PC-9 (cell line): Measurements from ENCODE around the gene SLCO2A1. TPM values are rescaled to one million over a fixed set of nuclear protein-coding genes. Genes with fewer than 3 reads are reported as not detected.

Experiments used
- BruUV-seq: library from RNA; stranded (reverse); fragments of 400-500 nt; replicated peaks from 2 replicates; lab custom pipeline; 2021; lab: Mats Ljungman, UMichigan
- CTCF ChIA-PET: fragments of 300-600 bp; sonication (Branson Sonifier 250); formaldehyde crosslinking; loops from one replicate; lab custom pipeline; 2022; ENCODE audit warnings: antibody characterized with exemption; lab: Charles Lee
- POLR2A ChIA-PET: fragments of 300-600 bp; sonication (Branson Sonifier 250); formaldehyde crosslinking; loops from one replicate; lab custom pipeline; 2022; ENCODE audit warnings: antibody characterized with exemption; ENCODE audit not compliant: unreplicated experiment; lab: Charles Lee
- DNase-seq, 2 experiments: peaks; one replicate each; pipeline versions ENCODE4 v3.0.0 to v3.0.0-alpha.2; 2015 to 2022; ENCODE audit warnings: mixed read lengths in 1 of 2
- H2AFZ ChIP-seq: fragments of 200-600 bp; sonication (generic); 2 replicates; pipeline ENCODE4 v1.8.1; 2017; ENCODE audit warnings: antibody characterized with exemption
- H3F3A ChIP-seq: fragments of 200-600 bp; sonication (generic); 2 replicates; pipeline ENCODE4 v1.8.1; 2017; ENCODE audit warnings: antibody characterized with exemption, mild to moderate bottlenecking, low read depth; ENCODE audit not compliant: insufficient read depth
- H3K27ac ChIP-seq: fragments of 200-600 bp; sonication (generic); 2 replicates; pipeline ENCODE4 v1.6.1; 2016; ENCODE audit warnings: mixed run types
- H3K27me3 ChIP-seq: fragments of 200-600 bp; sonication (generic); 2 replicates; pipeline ENCODE4 v1.6.1; 2016; ENCODE audit warnings: low read depth, mixed run types; ENCODE audit not compliant: insufficient read depth
- H3K36me3 ChIP-seq: fragments of 200-600 bp; sonication (generic); 2 replicates; pipeline ENCODE4 v1.6.1; 2016; ENCODE audit warnings: low read depth, mixed run types
- H3K4me1 ChIP-seq: fragments of 200-600 bp; sonication (generic); replicated peaks from 2 replicates; pipeline ENCODE4 v1.6.1; 2016; ENCODE audit warnings: mixed run types; ENCODE audit not compliant: insufficient read depth
- H3K4me2 ChIP-seq: fragments of 200-600 bp; sonication (generic); 2 replicates; pipeline ENCODE4 v1.6.1; 2017; ENCODE audit warnings: mixed run types
- H3K4me3 ChIP-seq: fragments of 200-600 bp; sonication (generic); 2 replicates; pipeline ENCODE4 v1.6.1; 2016; ENCODE audit warnings: mixed run types
- H3K79me2 ChIP-seq: fragments of 200-600 bp; sonication (generic); 2 replicates; pipeline ENCODE4 v1.6.1; 2017; ENCODE audit warnings: low read depth, mixed run types
- H3K9me2 ChIP-seq: fragments of 200-600 bp; sonication (generic); 2 replicates; pipeline ENCODE4 v1.8.1; 2017; ENCODE audit warnings: mild to moderate bottlenecking; ENCODE audit not compliant: insufficient read depth
- H3K9me3 ChIP-seq: fragments of 200-600 bp; sonication (generic); 2 replicates; pipeline ENCODE4 v1.8.1; 2016; ENCODE audit warnings: low read depth; ENCODE audit not compliant: insufficient read depth
- H4K20me1 ChIP-seq: fragments of 200-600 bp; sonication (generic); 2 replicates; pipeline ENCODE4 v1.8.1; 2017; ENCODE audit not compliant: insufficient read depth
- CTCF ChIP-seq: fragments of 200-600 bp; sonication (generic); conservative IDR thresholded peaks from 2 replicates; pipeline ENCODE4 v1.6.1; 2017; ENCODE audit warnings: mixed run types, antibody characterized with exemption, mild to moderate bottlenecking, moderate library complexity
- EZH2 ChIP-seq: fragments of 200-600 bp; sonication (generic); IDR thresholded peaks from 2 replicates; pipeline ENCODE4 v1.8.0; 2017; ENCODE audit warnings: antibody characterized with exemption, low read depth
- intact Hi-C: fragments of 100-400 bp; cut with micrococcal nuclease; formaldehyde crosslinking; loops from one replicate; pipeline ENCODE4 v1.10.0; 2022; ENCODE audit not compliant: unreplicated experiment
- total RNA-seq: library from RNA; stranded (reverse); gene quantifications from 2 replicates; pipeline ENCODE4 v1.2.3, GENCODE V29; 2021

The SLCO2A1 gene
- total RNA-seq, 1 experiment from 2014 or later = 0.44 TPM

DNA sequence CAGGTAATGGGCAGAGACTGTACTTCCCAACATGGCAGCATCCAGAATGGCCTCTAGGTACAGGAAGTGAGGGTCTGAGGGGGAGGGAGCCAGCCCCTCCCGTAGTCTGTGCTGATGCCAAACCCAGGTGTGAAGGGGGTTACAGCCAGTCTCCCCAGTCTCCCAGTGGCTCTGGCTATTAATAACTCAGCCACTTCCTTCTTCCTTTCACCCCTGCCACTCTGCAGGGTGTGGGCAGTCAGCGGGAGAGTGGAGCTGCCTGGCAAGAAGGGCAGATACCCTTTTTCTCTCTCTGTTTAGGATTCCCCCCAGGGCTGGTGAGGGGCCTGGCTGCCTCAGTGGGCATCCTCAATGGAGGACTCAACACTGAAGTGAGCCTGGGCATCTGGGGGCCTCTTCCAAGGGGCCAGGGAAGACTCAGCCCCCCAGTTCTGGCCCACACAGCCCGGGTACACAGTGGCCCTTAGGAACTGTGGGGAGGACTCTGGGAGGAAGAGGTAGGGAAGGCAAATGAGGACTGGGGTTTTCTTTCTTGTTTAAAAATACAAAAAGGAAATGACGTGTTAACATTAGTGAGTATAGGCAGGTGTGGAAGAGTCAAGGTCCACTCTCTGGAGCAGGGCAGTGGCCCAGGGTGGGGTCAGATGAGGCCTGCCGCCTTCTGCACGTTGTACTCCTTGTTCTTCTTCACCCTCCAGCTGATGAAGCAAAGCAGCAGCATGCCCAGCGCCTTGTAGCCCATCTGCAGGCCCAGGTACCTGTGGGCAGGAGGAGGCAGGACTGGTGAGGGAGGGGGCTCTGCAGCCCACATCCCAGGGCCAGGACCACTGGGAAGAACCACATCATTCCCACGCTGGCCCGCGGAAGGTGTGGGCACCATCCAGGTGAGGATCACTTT is 95.4 kb downstream of the SLCO2A1 start:
- Histone ChIP-seq H3K9me3 (no peaks in the 10 kb centered on the region), H4K20me1 (peaks cover 8% of the 10 kb centered on the region), H3F3A (no peaks in the 10 kb centered on the region), H3K79me2 (no peaks in the 10 kb centered on the region), H2AFZ (no peak overlapping the region), H3K4me1 (no peaks in the 10 kb centered on the region), H3K4me3 (no peak overlapping the region), H3K27me3 (peaks cover 41% of the 10 kb centered on the region), H3K36me3 (no peaks in the 10 kb centered on the region), H3K9me2 (no peaks in the 10 kb centered on the region), H3K4me2 (no peak overlapping the region), H3K27ac (no peak overlapping the region)
- POLR2A ChIA-PET = no interaction called here
- no peak for DNase-seq
- BruUV-seq = no TSS peak
- CTCF ChIA-PET = no interaction called here
- intact Hi-C loops = loop anchor here (5.0 kb wide), 2 partner anchors 263 to 558 kb away; no protein-coding TSS in a partner anchor
- no peak for TF ChIP-seq EZH2
- no peak for TF ChIP-seq CTCF

DNA sequence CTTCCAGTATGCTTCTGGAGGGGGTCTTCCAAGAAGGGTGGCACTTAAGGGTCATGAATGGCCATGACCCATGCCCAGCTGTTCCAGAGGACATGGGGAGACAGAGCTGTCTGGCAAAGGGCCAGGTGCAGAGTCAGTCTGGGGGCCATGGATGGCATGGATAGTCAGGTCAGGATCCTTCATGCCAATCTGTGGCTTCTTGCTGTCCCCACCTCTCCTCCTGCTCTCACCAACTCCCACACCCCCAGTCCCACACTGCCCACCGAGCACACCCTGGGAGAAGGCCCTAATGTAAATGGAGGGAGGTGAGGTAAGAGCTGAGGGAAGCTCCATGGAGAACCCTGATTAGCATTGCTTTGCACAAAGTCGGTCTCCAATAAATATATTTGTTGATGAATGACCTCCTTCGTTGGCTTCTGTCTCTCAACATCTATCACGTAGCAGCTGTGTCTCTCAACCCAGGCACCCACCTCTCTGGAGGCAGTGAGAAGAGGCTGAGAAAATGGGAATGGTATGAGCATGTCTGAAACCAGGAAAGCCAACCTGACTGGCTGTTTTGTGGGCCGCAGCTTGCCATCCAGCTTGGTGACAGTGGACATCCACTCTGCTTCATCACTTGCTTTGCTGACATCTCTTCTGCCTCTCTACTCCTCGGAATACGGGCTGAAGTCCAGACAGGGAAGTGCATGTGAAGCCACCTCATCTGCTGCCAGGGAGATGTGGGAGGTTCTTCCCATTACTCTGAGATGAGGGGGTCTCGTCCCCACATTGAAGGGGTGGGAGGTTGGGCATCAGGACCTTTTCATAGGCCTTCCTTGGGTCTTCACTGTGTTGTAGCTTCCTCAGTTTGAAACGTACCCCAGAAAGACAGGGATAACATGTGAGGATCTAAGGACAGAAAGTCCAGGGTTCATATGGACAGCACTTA is 96.4 kb downstream of the SLCO2A1 start:
- H3F3A ChIP-seq = no peaks in the 10 kb centered on the region
- no peaks in the 10 kb centered on the region for H3K9me2 ChIP-seq
- intact Hi-C loops = loop anchor here (5.0 kb wide), 2 partner anchors 264 to 559 kb away; no protein-coding TSS in a partner anchor
- ChIA-PET POLR2A (no interaction called here), CTCF (no interaction called here)
- no peak for DNase-seq
- no peak for TF ChIP-seq CTCF
- no peak for TF ChIP-seq EZH2
- H4K20me1 ChIP-seq = no peaks in the 10 kb centered on the region; the same call in none of the 2 replicates
- no peak overlapping the region for H3K4me3 ChIP-seq
- H3K27me3 ChIP-seq = peaks cover 32% of the 10 kb centered on the region
- H2AFZ ChIP-seq = no peak overlapping the region
- no peaks in the 10 kb centered on the region for H3K36me3 ChIP-seq
- BruUV-seq = no TSS peak
- H3K4me2 ChIP-seq = no peak overlapping the region
- no peaks in the 10 kb centered on the region for H3K79me2 ChIP-seq
- no peaks in the 10 kb centered on the region for H3K9me3 ChIP-seq
- no peak overlapping the region for H3K27ac ChIP-seq
- H3K4me1 ChIP-seq = no peaks in the 10 kb centered on the region

GRCh38 chr3:133932009-133932408 is 97.7 kb downstream of the SLCO2A1 start:
- no peaks in the 10 kb centered on the region for H3K9me2 ChIP-seq
- no peaks in the 10 kb centered on the region for H3K79me2 ChIP-seq
- H3K27me3 ChIP-seq = peaks cover 19% of the 10 kb centered on the region
- H3K4me3 ChIP-seq = no peak overlapping the region
- no TSS peak for BruUV-seq
- no peaks in the 10 kb centered on the region for H3F3A ChIP-seq
- no peaks in the 10 kb centered on the region; the same call in 1 of the 2 replicates for H4K20me1 ChIP-seq
- intact Hi-C loops = loop anchor here (5.0 kb wide), 2 partner anchors 265 to 560 kb away; no protein-coding TSS in a partner anchor
- DNase-seq = no peak
- no peak overlapping the region for H2AFZ ChIP-seq
- no peaks in the 10 kb centered on the region for H3K9me3 ChIP-seq
- H3K36me3 ChIP-seq = no peaks in the 10 kb centered on the region
- CTCF ChIA-PET = no interaction called here
- no peaks in the 10 kb centered on the region for H3K4me1 ChIP-seq
- H3K4me2 ChIP-seq = no peak overlapping the region
- POLR2A ChIA-PET = no interaction called here
- TF ChIP-seq CTCF (no peak), EZH2 (no peak)
- no peak overlapping the region for H3K27ac ChIP-seq
